ENCODE results near the gene ECPAS.

DNA sequence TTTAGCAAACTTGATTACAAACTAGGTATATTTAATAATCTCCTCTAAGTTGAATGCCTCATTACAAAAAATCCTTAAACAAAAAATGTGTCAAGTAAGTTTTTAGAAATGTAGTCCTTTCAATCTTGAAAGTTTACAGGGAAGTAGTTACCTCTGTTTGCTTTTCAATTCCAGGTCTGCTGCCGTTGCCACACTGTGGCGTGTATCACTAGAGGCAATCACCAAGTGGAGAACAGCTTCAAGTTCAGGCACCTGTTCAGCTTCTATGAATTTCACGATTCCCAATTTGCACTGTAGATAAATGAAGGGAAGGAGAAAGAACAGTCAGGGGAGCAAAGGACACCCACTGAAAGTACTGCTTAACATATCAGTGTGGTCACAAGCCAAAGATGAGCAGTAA is 51.1 kb downstream of the ECPAS start:
- TF ChIP-seq EP300 (IDR thresholded peaks at IDR 0.05), result no peak
- TF ChIP-seq, protein P1, sequence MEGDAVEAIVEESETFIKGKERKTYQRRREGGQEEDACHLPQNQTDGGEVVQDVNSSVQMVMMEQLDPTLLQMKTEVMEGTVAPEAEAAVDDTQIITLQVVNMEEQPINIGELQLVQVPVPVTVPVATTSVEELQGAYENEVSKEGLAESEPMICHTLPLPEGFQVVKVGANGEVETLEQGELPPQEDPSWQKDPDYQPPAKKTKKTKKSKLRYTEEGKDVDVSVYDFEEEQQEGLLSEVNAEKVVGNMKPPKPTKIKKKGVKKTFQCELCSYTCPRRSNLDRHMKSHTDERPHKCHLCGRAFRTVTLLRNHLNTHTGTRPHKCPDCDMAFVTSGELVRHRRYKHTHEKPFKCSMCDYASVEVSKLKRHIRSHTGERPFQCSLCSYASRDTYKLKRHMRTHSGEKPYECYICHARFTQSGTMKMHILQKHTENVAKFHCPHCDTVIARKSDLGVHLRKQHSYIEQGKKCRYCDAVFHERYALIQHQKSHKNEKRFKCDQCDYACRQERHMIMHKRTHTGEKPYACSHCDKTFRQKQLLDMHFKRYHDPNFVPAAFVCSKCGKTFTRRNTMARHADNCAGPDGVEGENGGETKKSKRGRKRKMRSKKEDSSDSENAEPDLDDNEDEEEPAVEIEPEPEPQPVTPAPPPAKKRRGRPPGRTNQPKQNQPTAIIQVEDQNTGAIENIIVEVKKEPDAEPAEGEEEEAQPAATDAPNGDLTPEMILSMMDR (IDR thresholded peaks at IDR 0.05), result no peak
- TF ChIP-seq POLR2A (IDR thresholded peaks at IDR 0.05), result no peak

Measured in ovary (tissue), 3 donors.